GM19328 (cell line): ENCODE data around the gene CCDC97.
"Not testable (repeated sequence)": the region's sequence is repeated elsewhere in the genome, so short reads cannot be mapped to it uniquely, and the experiment has no call there.

Source experiments
- ATAC-seq: cut with Tn5 transposase; IDR thresholded peaks from one replicate; pipeline ENCODE4 v1.9.1; 2021; ENCODE audit warnings: mild to moderate bottlenecking, moderate library complexity; ENCODE audit not compliant: unreplicated experiment

CCDC97 gene

GRCh38 chr19:41330946-41331678 lies 21.1 kb downstream of the CCDC97 start:
- ATAC-seq: no peak

- ATAC-seq: no peak
These were observed 22.0 kb downstream of the CCDC97 start for GRCh38 chr19:41332000-41332399.

GRCh38 chr19:41332468-41332867 lies 22.5 kb downstream of the CCDC97 start:
- no peak for ATAC-seq

- ATAC-seq: no peak
These were observed 24.8 kb downstream of the CCDC97 start for GRCh38 chr19:41334793-41335192.

GRCh38 chr19:41335467-41335866 lies 25.5 kb downstream of the CCDC97 start:
- ATAC-seq: no peak

- no peak for ATAC-seq
These were observed 30.0 kb downstream of the CCDC97 start for GRCh38 chr19:41339936-41340335.

- no peak for ATAC-seq
These were observed 31.9 kb downstream of the CCDC97 start for GRCh38 chr19:41341669-41342490.

- ATAC-seq: no peak
These were observed 34.2 kb downstream of the CCDC97 start for GRCh38 chr19:41344162-41344561.

- ATAC-seq: not testable (repeated sequence)
These were observed 36.9 kb downstream of the CCDC97 start for GRCh38 chr19:41346916-41347315.

GRCh38 chr19:41350735-41351338 lies 40.9 kb downstream of the CCDC97 start:
- ATAC-seq: no peak

- ATAC-seq: peak; percentile 45
These were observed 41.6 kb downstream of the CCDC97 start for GRCh38 chr19:41351339-41352245.

- ATAC-seq: no peak
These were observed 42.3 kb downstream of the CCDC97 start for GRCh38 chr19:41352279-41352608.

- no peak for ATAC-seq
These were observed 42.9 kb downstream of the CCDC97 start for GRCh38 chr19:41352609-41353465.

- ATAC-seq: peak; percentile 38
These were observed 43.7 kb downstream of the CCDC97 start, which contains the start of gene TGFB1 for GRCh38 chr19:41353466-41354342. Gene TGFB1 (minus strand): TSS chr19:41353922. CDS start chr19:41353044, 878 bp downstream.

- no peak for ATAC-seq
These were observed 44.5 kb downstream of the CCDC97 start for GRCh38 chr19:41354343-41354953.

- no peak for ATAC-seq
These were observed 45.1 kb downstream of the CCDC97 start for GRCh38 chr19:41355035-41355434.

GRCh38 chr19:41355802-41356201 lies 45.8 kb downstream of the CCDC97 start:
- ATAC-seq: no peak

- no peak for ATAC-seq
These were observed 47.2 kb downstream of the CCDC97 start for GRCh38 chr19:41356984-41357739.
